Stimulated activated CD4-positive, alpha-beta T cell treated with anti-CD3 and anti-CD28 coated beads, Interleukin-15, amount 100 ng/mL, for 1 hour (primary cell): Measurements from ENCODE around the gene NEB.

Source experiments
- DNase-seq, 2 donors: peaks; one replicate each; pipeline ENCODE4 v3.0.0-alpha.2; 2020; ENCODE audit warnings: low read depth in 1 of 2, low spot score in 1 of 2

Gene NEB

GRCh38 chr2:151481744-151482143 is 252.5 kb downstream of the NEB start:
- DNase-seq = no peak

- DNase-seq = no peak
Measured at GRCh38 chr2:151478011-151478410, 256.3 kb downstream of the NEB start.

- no peak for DNase-seq
Measured at GRCh38 chr2:151476287-151476686, 258.0 kb downstream of the NEB start.

GRCh38 chr2:151475071-151475470 is 259.2 kb downstream of the NEB start:
- no peak for DNase-seq

GRCh38 chr2:151472966-151473365 is 261.3 kb downstream of the NEB start:
- DNase-seq = no peak

- DNase-seq = no peak
Measured at GRCh38 chr2:151470556-151470955, 263.7 kb downstream of the NEB start.

GRCh38 chr2:151465771-151466170 is 268.5 kb downstream of the NEB start:
- DNase-seq = no peak

- DNase-seq = no peak
Measured at GRCh38 chr2:151459358-151459757, 274.9 kb downstream of the NEB start.

- DNase-seq = no peak
Measured at GRCh38 chr2:151439127-151439526, 295.1 kb downstream of the NEB start.

GRCh38 chr2:151438506-151438905 is 295.8 kb downstream of the NEB start:
- no peak for DNase-seq

- DNase-seq = no peak
Measured at GRCh38 chr2:151437630-151438029, 296.6 kb downstream of the NEB start.
